Prostate gland (tissue), 2 donors: ENCODE results near the gene TRIM28. TPM values are rescaled to one million over a fixed set of nuclear protein-coding genes. Genes with fewer than 3 reads are reported as not detected.

Experiments used
- DNase-seq: peaks from one replicate; pipeline ENCODE4 v3.0.0-alpha.2; 2019; ENCODE audit warnings: low spot score
- H3K27ac ChIP-seq, 2 donors: fragments of 200-600 bp; sonication (generic); 2 replicates each; pipeline ENCODE4 v1.5.1; 2017 to 2019
- H3K27me3 ChIP-seq: fragments of 200-600 bp; sonication (generic); replicated peaks from 2 replicates; pipeline ENCODE4 v1.5.1; 2019; ENCODE audit not compliant: insufficient read depth
- H3K36me3 ChIP-seq, 2 donors: fragments of 200-600 bp; sonication (generic); 1 replicate in 1 of 2; 2 replicates in 1 of 2; pipeline versions ENCODE4 v1.5.1 to v1.8.1; 2017 to 2019
- H3K4me1 ChIP-seq: fragments of 200-600 bp; sonication (generic); replicated peaks from 2 replicates; pipeline ENCODE4 v1.5.1; 2019
- H3K4me3 ChIP-seq, 2 donors: fragments of 200-600 bp; sonication (generic); 2 replicates each; pipeline ENCODE4 v1.5.1; 2017 to 2019
- H3K9me3 ChIP-seq: fragments of 200-600 bp; sonication (generic); 2 replicates; pipeline ENCODE4 v1.5.1; 2017
- POLR2A ChIP-seq: fragments of 450-650 bp; IDR thresholded peaks from one replicate; pipeline ENCODE4 v1.6.1; 2016; ENCODE audit warnings: antibody characterized with exemption, mild to moderate bottlenecking
- POLR2AphosphoS5 ChIP-seq: sonication (generic); formaldehyde crosslinking; IDR thresholded peaks from one replicate; pipeline ENCODE4 v1.6.1; 2017; ENCODE audit warnings: antibody characterized with exemption
- WGBS: methylation state at CpG from one replicate; pipeline ENCODE4 v1.1.5; 2018; 5-methylcytosine and 5-hydroxymethylcytosine counted together
- intact Hi-C: fragments of 100-400 bp; cut with DNase I; formaldehyde crosslinking; loops from one replicate; pipeline ENCODE4 v1.14.2; 2022
- total RNA-seq, 2 donors: library from RNA; depleted of rRNA; stranded (reverse); fragments of >200 nt; gene quantifications; one replicate each; pipeline ENCODE4 v1.1.0, GENCODE V29; 2016
- TF ChIP-seq, protein P1 (sequence below), 4 experiments: fragments of 200-600 bp in 2 of 4; fragments of 450-650 bp in 2 of 4; sonication (generic) in 2 of 4; IDR thresholded peaks; 1 replicate in 3 of 4; 2 replicates in 1 of 4; pipeline ENCODE4 v1.5.1; 2016 to 2019; ENCODE audit warnings: antibody characterized with exemption in 4 of 4, mild to moderate bottlenecking in 2 of 4, moderate library complexity in 2 of 4

Gene TRIM28
- total RNA-seq, 2 donors from 2014 or later = 237 to 374 TPM

DNA sequence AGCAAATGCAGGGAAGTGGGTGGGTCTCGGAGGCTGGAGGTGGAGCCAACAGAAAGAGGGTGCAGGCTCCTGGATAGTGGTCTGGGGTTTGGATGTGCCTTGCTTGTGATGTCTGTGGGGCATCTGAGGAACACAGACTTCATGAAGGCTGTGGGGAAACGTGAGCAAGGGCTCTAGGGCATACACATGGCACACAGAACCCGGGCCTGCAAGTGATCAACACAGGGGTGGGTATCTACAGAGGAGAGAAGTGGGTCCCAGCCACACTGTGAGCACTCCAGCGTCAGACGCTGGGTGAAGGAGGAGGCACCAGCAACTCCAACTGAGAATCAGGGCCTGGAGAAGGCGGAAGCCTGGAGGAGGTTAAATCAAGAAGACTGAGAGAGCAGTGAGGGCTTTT is 20.0 kb downstream of the TRIM28 start:
- intact Hi-C loops = no loop called here
- no peak for DNase-seq
- Histone ChIP-seq H3K4me1 (peaks cover 15% of the 10 kb centered on the region), H3K27ac (no peak overlapping the region), H3K36me3 (no peaks in the 10 kb centered on the region), H3K4me3 (no peak overlapping the region), H3K9me3 (no peaks in the 10 kb centered on the region), H3K27me3 (no peaks in the 10 kb centered on the region)
- WGBS = 64% methylated on average over 6 of the region's 6 CpGs
- TF ChIP-seq, protein P1, sequence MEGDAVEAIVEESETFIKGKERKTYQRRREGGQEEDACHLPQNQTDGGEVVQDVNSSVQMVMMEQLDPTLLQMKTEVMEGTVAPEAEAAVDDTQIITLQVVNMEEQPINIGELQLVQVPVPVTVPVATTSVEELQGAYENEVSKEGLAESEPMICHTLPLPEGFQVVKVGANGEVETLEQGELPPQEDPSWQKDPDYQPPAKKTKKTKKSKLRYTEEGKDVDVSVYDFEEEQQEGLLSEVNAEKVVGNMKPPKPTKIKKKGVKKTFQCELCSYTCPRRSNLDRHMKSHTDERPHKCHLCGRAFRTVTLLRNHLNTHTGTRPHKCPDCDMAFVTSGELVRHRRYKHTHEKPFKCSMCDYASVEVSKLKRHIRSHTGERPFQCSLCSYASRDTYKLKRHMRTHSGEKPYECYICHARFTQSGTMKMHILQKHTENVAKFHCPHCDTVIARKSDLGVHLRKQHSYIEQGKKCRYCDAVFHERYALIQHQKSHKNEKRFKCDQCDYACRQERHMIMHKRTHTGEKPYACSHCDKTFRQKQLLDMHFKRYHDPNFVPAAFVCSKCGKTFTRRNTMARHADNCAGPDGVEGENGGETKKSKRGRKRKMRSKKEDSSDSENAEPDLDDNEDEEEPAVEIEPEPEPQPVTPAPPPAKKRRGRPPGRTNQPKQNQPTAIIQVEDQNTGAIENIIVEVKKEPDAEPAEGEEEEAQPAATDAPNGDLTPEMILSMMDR (IDR thresholded peaks at IDR 0.05) = no peak
- no peak for TF ChIP-seq POLR2AphosphoS5
- TF ChIP-seq POLR2A = no peak

DNA sequence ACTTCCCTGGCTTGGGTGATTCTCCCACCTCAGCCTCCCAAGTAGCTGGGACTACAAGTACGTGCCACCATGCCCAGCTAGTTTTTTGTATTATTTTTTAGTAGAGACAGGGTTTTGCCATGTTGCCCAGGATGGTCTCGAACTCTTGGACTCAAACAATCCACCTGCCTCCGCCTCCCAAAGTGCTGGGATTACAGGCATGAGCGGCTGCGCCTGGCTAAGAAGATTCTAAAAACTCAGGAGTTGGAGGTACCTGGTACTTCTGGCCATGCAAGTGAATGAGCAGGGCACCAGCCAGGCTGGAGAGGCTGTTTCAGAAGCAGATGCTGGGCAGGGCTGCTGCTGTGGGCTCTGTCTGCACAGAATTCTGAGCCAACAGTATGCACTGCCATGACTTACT is 23.1 kb downstream of the TRIM28 start:
- WGBS = 96% methylated on average over 5 of the region's 5 CpGs
- Histone ChIP-seq H3K9me3 (no peaks in the 10 kb centered on the region), H3K4me1 (peaks cover 9% of the 10 kb centered on the region), H3K27ac (no peak overlapping the region), H3K36me3 (no peaks in the 10 kb centered on the region), H3K4me3 (no peak overlapping the region), H3K27me3 (no peaks in the 10 kb centered on the region)
- intact Hi-C loops = no loop called here
- no peak for DNase-seq
- TF ChIP-seq POLR2A (no peak), POLR2AphosphoS5 (no peak)
- TF ChIP-seq, protein P1 (IDR thresholded peaks at IDR 0.05) = no peak

DNA sequence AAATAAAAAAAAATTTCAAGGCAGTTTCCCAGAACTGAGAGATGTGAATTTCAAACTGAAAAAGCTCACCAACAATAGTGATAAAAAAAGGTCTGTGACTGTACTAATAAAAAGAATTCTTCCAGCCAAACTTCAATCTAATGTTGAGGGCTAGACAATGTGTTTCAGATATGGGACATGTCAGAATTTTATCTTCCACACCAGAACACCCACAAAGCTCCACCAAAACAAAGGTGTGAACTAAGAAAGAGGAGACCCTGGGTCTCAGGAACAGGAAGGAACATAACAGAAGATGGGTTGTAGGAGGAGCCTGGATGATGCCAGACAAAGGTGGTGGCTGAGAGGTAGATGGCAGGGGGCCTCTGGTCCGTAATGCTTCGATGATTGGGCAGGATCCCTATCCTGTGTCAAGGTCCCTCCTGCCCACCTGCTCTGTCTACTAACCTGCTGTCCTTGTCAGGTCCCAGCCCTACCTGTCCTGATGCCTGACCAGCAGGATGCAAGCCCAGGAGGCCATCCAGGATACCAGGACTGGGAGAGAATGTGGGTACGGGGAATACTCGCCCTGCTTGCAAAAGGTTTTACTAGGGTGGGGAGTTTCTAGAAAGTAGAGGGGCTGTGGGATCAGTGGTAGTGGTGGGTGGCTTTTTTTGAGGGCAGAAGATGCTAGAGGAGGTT is 24.7 kb downstream of the TRIM28 start:
- TF ChIP-seq, protein P1 (IDR thresholded peaks at IDR 0.05) = no peak
- TF ChIP-seq POLR2AphosphoS5 (no peak), POLR2A (no peak)
- no peak for DNase-seq
- H3K9me3 ChIP-seq = no peaks in the 10 kb centered on the region
- H3K36me3 ChIP-seq = no peaks in the 10 kb centered on the region
- H3K27ac ChIP-seq = no peak overlapping the region
- no peak overlapping the region for H3K4me3 ChIP-seq
- intact Hi-C loops = no loop called here
- H3K27me3 ChIP-seq = no peaks in the 10 kb centered on the region
- WGBS = 85% methylated on average over 4 of the region's 4 CpGs
- H3K4me1 ChIP-seq = peaks cover 7% of the 10 kb centered on the region

DNA sequence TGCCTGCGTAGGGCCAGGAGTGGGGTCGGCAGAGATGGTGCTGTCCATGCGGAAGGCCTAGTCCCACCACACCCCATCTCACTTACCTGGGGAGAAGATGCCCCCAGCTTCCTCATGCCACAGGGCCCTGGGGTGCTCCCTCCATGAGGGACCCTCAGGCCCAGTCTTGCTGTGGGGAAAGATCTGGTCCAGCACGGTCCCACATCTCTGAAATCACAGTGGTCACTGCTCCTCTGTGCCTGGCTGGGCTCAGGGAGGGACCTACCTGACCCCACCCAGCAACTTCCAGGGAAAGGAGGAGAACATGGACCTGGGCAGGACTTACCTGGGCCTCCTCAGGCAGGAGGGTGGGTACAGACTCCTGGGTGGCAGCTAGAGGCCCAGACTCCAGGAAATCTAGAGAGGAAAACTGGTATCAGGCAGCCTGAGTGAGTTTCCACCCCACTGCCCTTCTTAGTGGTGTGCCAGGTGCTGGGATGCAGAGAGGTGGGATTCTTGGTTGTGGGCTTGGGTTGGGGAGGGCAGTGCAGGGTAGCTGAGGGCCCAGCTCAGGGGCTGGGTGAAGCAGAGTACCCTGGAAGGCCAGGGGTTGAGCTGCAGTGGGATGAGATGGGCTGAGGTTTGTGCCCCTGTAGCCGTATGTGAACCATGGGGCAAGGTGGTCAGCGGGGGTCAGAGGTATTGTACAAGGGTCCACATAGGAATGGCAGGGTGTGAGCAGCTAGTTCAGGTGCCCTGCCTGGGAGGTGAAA is 25.5 kb downstream of the TRIM28 start:
- intact Hi-C loops = no loop called here
- peaks cover 7% of the 10 kb centered on the region for H3K4me1 ChIP-seq
- no peaks in the 10 kb centered on the region for H3K9me3 ChIP-seq
- 92% methylated on average over 6 of the region's 6 CpGs for WGBS
- no peak overlapping the region for H3K4me3 ChIP-seq
- DNase-seq = no peak
- H3K36me3 ChIP-seq = no peaks in the 10 kb centered on the region
- H3K27me3 ChIP-seq = no peaks in the 10 kb centered on the region
- no peak overlapping the region for H3K27ac ChIP-seq
- TF ChIP-seq POLR2AphosphoS5 (no peak), POLR2A (no peak)
- TF ChIP-seq, protein P1 (IDR thresholded peaks at IDR 0.05) = no peak
